Right lung (tissue), 5 donors: ENCODE measurements around the gene POPDC3. TPM values are rescaled to one million over a fixed set of nuclear protein-coding genes. Genes with fewer than 3 reads are reported as not detected.
A peak's percentile ranks its signal among the peaks of the same experiment; 100 is the strongest.
"Not testable (repeated sequence)": the region's sequence is repeated elsewhere in the genome, so short reads cannot be mapped to it uniquely, and the experiment has no call there.

ENCODE experiments used
- DNase-seq, 2 donors: peaks; one replicate each; pipeline ENCODE4 v3.0.0-alpha.2; 2013
- polyA plus RNA-seq, 5 donors: library from polyadenylated mRNA; unstranded; fragments of 120-200 nt; gene quantifications; one replicate each; pipeline versions ENCODE4 v1.2.1 to v1.2.3, GENCODE V29; 2013; ENCODE audit warnings: inconsistent platforms in 1 of 5, low replicate concordance in 1 of 5; ENCODE audit not compliant: insufficient read length in 5 of 5, insufficient read depth in 1 of 5

POPDC3 gene
- polyA plus RNA-seq, 5 donors = 0.88 to 3.8 (median 1.3) TPM

- no peak for DNase-seq
These were observed 19.9 kb upstream of the POPDC3 start for GRCh38 chr6:105199711-105200110.

DNA sequence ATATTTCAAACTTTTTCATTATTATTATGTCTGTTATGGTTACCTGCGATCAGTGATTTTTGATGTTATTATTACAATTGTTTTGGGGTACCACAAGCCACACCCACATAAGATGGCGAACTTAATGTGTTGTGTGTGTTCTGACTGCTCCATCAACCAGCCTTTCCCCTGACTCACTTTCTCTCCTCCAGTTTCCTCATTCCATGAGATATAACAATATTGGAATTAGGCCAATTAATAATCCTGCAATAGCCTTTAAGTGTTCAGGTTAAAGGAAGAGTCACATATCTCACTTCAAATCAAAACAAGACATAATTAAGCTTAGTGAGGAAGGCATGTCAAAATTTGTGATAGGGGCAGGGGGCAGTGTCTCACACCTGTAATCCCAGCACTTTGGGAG, 16.3 kb upstream of the POPDC3 start:
- DNase-seq = no peak

GRCh38 chr6:105194591-105194990, 14.8 kb upstream of the POPDC3 start:
- DNase-seq = no peak

- no peak for DNase-seq
These were observed 14.3 kb upstream of the POPDC3 start for GRCh38 chr6:105194106-105194505.

DNA sequence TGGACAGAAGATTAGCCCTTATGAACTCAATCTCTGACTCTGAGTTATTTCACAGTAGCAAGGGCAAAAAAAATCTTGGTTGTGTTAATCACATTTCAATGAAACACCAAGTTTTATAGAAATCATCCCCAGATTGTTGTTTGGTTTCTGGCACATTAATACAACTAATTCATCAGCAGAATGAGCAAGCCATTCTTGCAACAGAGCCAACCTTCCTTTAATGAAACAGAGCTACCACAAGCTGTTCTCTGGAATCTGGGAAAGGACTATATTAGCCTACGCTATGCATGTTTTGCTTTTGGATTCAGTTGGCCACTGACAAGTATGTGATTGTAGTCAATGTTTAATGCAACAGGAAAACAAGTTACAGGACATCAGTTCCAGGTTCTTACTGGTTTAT, 13.8 kb upstream of the POPDC3 start:
- DNase-seq = peak in 1 of 2 donors; percentile 6

DNA sequence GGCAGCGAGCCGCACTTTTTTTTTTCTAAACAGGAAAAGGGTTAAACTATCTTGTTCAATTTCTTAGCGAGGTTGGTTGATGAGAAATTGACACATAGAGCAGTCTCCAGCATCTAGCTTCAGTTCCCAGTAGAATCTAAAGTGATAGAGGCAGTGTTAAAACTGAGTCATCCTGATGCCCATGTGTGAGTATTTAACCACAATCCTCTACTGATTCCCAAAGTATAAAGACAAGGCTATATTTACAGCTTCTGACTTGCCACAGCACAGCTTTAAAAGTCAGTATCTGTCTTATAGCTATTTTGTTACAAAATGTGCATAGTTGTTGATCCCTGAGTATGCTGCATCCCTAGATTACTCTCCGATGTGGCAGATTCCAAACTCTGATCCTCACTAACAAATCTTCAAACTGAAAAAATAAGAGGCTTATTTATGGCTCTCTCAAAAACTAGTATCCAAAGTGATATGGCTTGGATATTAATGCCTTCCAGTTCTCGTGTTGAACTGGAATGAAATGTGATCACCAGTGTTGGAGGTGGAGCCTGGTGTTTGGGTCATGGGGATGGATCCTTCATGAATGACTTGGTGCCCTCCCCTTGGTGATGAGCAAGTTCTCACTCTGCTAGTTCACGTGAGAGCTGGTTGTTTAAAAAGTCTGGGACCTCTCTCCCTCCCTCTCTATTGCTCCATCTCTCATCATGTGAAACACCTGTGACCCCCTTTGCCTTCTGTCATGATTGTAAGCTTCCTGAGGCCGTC, 13.1 kb upstream of the POPDC3 start:
- DNase-seq = no peak

- no peak for DNase-seq
These were observed 11.5 kb upstream of the POPDC3 start for GRCh38 chr6:105191351-105191750.

DNA sequence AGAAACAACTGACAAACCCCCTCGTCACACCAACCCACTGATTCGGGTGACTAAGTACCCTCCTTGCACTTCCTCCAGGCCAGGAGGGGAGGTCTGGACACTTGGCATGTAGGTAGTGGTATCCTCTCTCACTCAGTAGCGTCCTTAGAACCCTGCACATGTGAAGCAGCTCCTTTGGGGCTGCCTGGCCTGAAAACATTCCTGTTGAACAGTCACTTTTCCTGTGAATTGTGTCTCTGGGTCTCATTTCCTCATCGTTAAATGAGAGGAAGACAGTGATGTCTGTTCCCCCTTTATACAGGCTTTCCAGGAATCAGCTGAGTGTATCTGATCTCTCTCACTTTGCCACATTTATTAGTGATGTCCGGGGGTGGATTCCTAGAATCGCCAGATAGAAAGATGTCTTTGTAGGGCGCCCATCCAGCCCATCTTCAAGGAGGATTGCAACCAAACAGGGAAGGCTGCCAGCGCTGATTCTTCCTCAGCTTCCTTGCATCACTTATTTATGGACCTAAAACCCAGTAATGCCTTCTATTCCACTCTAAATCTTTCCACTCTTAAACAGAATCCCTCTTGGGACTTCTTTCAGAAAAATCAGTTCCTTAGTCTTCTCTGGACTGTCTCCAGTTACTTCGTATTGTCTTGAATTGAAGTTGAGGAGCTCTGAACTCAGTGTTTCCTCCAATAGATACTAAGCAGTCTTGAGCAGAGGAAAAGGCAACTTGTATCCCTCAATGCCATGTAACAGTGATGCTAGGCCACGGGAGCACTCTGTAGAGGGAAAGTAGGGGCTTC, 9.4 kb upstream of the POPDC3 start:
- no peak for DNase-seq

DNA sequence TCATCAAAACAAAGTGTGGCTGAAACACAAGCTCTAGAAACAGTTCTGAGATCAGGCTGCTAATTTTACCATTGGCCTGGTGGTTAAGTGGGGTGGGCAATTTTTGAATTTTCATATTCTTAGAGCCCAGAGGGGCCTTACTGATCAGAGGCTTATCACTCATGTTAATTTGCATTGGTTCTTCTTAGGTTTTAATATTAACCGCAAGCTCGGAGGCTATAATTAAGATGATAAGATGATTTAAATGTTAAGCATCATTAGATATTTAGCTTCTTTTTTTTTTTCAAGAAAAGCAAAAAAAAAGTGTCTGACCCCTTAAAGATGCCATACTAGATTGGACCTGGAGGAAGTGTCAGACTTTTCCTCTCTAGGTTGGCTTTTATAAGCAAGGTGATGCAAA, 8.4 kb upstream of the POPDC3 start:
- no peak for DNase-seq

GRCh38 chr6:105186576-105186975, 6.8 kb upstream of the POPDC3 start:
- no peak for DNase-seq

DNA sequence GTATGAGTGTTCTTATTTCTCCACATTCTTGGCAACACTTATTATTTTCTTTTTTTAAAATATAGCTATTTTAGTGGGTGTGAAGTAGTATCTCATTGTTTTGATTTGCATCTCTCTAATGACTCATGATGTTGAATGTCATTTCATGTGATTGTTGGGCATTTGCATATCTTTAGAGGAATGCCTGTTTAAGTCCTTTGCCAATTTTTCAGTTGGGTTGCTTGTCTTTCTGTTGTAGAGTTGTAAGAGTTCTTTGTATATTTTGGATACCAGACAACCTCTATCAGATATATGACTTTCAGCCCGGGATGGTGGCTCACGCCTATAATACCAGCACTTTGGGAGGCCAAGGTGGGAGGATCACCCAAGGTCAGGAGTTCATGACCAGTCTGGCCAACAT, 5.1 kb upstream of the POPDC3 start:
- DNase-seq = no peak

GRCh38 chr6:105181981-105182515, 2.2 kb upstream of the POPDC3 start:
- no peak for DNase-seq

GRCh38 chr6:105178636-105179035, 1.2 kb downstream of the POPDC3 start:
- no peak for DNase-seq

DNA sequence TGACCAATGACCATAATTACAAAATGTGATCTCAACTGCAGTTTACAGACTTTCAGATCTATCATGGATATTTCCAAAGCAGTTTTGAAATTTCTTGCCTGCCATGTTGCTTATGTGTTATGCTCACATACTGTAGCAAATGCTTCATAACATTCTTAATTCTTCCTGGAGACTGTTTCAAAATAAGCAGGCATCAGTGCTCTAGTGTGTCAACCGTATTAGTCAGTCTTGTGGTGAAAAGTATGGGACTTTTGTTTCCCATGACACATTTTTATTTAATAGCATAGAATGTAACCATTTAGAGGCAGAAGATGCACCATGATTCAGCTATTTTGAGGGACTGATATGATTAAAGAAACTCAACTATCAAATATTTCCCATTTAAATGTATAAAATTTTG, 1.7 kb downstream of the POPDC3 start:
- DNase-seq = no peak

GRCh38 chr6:105177556-105177955, 2.3 kb downstream of the POPDC3 start:
- no peak for DNase-seq

- no peak for DNase-seq
These were observed 5.3 kb downstream of the POPDC3 start for GRCh38 chr6:105174512-105174911.

GRCh38 chr6:105172515-105172914, 7.3 kb downstream of the POPDC3 start:
- DNase-seq = not testable (repeated sequence)

- DNase-seq = no peak
These were observed 9.8 kb downstream of the POPDC3 start for GRCh38 chr6:105170059-105170458.

DNA sequence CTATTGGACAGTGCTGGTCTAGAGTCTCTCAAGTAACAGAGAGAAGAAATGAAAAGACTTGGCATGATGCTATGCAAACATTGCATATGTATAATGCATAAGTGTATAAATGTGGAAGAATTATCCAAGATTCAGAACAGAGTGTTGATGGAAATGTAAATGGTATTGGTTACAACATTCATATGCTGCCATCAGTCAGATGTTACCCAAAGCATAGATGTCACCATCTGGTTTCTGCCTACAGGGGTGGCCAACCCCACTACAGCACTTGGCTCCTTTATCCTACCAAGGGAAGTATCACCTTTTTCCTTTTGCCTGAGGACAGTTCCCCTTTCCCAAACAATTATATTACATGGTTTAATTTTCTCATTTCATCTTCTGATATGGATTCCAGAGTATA, 11.9 kb downstream of the POPDC3 start:
- DNase-seq = no peak

GRCh38 chr6:105164418-105164817, 15.4 kb downstream of the POPDC3 start:
- no peak for DNase-seq

GRCh38 chr6:105163183-105163582, 16.6 kb downstream of the POPDC3 start:
- DNase-seq = no peak

GRCh38 chr6:105162377-105162776, 17.4 kb downstream of the POPDC3 start:
- no peak for DNase-seq

DNA sequence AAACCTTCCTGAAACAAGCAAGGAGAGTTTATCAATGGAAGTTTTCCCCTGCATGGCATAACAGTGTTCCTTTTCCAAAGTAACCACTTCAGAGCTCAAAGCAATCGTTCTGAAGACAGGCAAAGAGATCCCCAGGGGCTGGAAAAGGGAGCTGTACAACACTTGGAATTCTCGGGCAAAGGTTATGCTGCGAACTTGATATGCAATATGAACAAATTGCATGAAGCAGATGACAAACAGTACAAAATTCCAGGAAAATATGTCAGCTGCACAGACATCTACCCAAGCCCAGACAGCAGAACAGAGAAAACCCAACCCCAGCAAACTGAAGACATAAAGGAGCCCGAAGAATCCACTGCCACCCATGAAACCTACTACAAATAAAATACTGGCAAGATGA, 18.4 kb downstream of the POPDC3 start:
- no peak for DNase-seq
